Suppressor macrophage treated with lipopolysaccharide for 1 hour (primary cell): ENCODE results near the gene CAPN11.
"Not testable (repeated sequence)": the region's sequence is repeated elsewhere in the genome, so short reads cannot be mapped to it uniquely, and the experiment has no call there.

Experiments
- DNase-seq, 3 donors: peaks; one replicate each; pipeline ENCODE4 v3.0.0-alpha.2; 2020 to 2022

The CAPN11 gene

DNA sequence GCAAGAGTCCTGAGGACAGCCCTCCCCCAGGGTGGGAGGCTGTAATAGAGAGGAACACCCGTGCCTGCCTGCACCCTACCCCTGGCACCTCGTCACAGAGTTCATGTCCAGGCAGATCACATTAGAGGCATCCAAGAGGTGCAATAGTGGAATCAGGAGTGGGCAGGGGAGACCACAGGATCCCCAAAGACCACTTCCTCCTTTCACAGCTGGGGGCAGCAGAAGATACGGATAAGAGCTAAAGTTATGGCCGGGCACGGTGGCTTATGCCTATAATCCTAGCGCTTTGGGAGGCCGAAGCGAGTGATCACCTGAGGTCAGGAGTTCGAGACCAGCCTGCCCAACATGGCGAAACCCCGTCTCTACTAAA lies 1.5 kb upstream of the CAPN11 start:
- no peak for DNase-seq

DNA sequence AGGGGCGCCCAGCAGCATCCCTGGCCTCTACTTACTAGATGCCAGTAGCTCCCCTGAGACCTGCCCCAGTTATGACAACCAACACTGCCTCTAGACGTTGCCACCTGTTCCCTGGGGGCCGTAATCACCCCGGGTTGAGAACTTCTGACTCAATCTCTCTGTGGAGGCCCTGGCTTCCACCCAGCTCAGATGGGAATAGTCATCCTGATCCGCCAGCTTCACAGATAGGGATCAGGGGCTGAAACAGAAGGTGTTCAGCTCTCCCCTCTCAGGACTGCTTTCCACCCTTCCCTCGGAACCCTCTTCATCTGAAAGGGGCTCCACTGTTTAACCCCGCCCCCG lies 3.3 kb downstream of the CAPN11 start:
- no peak for DNase-seq

DNA sequence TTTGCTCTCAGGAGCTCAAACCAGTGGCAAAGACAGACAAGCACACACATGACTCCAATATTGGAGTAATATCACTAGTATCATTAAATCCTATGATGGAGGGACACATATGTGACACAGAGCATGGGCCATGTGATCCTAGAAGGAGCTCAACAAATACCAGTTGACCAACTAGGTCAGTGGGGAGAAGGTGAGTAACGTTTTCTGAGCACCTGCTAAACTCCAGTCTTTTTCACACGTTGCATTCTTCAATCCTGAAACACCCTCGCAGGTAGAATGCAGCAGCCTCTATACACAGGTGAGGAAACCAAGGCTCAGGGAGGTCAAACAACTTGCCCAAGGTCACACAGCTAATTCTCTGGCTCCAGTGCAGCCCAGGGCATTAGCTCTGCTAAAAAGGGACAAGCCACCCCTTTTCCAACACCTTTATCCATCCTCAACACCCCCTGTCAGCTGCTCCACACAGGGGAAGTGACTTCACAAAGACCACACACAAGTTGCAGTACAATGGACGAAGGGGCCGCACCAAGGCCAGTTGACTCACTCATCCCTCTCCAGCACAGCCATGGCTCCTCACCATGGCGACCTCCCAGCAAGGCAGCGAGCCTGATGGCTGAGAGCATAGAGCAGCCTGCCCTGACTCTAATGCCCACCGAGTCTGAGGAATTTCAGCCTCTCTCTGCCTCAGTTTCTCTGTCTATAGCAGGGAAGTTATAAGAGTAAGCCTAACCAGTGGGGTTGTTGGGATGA lies 4.4 kb downstream of the CAPN11 start:
- DNase-seq: no peak

DNA sequence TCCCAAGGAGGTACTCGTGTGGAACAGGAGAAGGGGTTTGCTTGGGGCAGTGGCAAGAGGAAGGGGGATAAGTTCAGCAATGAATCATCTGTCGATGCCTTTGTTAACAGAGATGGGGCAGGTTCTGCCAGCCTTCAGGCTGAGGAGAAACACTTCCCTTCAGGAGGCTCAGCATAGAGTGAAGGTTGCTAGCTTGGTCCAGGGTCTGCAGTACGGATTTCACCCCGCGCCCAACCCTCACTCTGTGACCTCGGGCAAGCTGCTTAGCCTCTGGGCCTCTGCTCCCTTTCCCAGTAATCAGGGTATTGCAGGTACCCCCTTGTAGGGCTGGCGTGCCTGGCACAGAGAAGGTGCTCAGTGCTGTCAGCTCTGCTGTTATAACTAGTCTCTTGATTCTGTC lies 7.5 kb downstream of the CAPN11 start:
- DNase-seq: no peak

DNA sequence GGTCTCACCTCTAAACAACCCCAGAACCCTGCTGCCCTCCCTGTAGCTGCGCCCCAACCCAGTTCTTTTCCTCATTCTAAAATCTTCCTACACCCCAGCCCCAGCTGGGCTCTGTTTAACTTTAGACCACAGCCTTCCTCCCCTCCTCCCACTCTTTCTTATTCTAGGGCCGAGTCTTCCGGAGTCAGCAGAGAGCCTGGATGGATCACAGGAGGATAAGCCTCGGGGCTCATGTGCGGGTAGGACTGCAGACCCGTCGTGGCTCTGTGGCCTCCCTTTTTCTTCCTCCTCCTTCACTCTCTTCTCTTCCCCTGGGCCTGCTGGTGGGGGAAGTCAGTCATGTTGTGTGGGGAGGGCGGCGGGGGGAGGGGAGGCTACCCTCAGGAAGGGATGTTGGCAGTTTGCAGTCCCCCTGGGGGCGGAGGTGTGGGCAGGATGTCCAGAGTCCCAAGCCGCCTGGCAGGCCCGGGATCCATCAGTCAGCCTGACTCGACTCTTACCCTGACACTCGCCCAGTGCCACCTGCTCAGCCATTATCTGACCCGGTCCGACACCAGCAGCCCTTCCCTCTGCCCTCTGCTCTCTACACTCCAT lies 8.1 kb downstream of the CAPN11 start:
- DNase-seq: peak; percentile 25 to 38 (median 28)

DNA sequence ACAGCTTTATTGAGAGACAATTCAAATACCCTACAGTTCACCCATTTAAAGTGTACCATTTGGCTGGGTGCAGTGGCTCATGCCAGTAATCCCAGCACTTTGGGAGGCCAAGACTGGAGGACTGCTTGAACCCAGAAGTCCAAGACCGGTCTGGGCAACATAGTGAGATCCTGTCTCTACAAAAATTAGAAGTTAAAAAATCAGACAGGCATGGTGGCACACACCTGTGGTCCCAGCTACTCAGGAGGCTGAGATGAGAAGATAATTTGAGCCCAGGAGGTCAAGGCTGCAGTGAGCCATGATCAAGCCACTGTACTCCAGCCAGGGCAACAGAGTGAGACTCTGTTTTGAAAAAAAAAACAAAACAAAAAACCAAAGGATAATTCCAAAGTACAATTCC lies 8.9 kb downstream of the CAPN11 start:
- no peak for DNase-seq

DNA sequence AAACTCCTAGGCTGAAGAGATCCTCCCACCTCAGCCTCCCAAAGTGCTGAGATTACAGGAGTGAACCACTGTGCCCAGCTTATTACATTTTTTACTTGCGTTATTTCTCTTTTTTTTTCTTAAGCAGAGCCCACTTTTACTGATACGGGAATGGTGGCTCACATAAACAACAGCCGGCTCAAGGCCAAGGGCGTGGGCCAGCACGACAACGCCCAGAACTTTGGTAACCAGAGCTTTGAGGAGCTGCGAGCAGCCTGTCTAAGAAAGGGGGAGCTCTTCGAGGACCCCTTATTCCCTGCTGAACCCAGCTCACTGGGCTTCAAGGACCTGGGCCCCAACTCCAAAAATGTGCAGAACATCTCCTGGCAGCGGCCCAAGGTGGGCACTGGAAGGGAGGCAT lies 10.5 kb downstream of the CAPN11 start:
- no peak for DNase-seq

DNA sequence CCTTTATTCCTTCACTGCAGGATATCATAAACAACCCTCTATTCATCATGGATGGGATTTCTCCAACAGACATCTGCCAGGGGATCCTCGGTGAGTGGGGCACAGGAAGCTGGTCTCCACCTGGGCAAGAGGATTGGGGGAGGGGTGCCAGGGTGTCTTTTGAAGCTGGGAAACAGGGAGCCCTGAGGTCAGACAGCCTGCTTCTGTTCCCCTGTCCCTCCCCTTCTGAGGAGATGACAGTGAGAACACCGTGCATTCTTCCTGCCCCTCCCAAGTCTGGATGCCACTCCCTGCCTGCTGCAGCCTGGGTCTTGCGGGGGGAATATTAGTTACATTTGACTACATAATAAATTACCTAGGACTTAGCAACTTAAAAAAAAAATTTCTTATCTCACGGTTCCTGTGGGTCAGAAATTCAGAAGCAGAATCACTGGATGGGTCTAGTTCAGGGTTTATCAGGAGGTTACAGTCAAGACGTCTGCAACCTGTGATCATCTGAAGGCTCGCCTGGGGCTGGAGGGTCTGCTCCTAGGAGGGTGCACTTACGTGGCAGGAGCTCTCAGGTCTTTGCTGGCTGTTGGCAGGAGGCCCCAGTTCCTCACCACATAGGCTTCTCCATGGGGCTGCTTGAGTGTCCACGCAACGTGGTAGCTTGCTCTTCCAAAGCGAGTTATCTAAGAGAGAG lies 11.4 kb downstream of the CAPN11 start:
- no peak for DNase-seq

DNA sequence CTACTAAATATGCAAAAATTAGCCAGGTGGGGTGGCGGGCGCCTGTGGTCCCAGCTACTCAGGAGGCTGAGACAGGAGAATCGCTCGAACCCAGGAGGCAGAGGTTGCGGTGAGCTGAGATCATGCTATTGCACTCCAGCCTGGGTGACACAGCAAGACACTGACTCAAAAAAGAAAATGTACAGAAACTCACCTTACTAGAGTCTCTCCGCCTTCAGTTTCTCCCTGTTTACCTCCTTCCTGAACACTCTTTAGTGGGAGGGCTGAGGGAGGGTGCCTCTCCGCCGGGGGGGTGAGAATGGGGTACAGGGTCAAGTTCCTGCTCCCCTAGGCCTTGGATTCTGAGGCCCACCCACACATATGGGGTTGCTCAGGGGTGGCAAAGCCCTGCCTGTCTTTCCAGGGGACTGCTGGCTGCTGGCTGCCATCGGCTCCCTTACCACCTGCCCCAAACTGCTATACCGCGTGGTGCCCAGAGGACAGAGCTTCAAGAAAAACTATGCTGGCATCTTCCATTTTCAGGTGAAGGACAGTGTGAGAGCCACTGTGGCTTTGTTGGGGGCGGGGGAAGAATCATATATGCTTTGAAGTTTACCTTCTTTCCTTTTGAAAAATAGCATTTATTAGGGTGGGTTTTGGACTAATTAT lies 13.4 kb downstream of the CAPN11 start:
- peak in 2 of 3 donors; percentile 19 to 36 for DNase-seq

DNA sequence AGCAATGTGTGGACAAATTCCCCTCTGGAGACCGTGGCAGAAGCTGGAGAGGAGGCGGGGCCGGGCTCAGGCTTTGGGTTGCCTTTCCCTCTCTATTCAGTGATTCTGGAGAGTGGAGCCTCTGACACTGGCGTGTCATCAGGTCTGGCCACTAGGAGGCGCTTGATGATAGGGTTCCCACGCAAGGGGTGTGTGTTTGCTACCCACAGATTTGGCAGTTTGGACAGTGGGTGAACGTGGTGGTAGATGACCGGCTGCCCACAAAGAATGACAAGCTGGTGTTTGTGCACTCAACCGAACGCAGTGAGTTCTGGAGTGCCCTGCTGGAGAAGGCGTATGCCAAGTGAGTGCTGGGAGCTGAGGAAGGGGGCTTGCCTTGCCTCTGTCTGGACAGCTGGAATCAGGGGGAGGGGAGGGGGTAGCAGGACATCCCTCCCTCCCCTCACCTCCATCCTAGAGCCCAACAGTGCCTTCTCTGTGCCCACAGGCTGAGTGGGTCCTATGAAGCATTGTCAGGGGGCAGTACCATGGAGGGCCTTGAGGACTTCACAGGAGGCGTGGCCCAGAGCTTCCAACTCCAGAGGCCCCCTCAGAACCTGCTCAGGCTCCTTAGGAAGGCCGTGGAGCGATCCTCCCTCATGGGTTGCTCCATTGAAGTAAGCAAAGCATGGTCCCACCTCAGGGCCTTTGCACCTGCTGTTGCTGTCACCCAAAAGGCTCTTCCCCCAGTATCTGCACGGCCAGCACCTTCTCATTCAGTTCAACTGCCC lies 14.3 kb downstream of the CAPN11 start:
- peak; percentile 96 for DNase-seq

DNA sequence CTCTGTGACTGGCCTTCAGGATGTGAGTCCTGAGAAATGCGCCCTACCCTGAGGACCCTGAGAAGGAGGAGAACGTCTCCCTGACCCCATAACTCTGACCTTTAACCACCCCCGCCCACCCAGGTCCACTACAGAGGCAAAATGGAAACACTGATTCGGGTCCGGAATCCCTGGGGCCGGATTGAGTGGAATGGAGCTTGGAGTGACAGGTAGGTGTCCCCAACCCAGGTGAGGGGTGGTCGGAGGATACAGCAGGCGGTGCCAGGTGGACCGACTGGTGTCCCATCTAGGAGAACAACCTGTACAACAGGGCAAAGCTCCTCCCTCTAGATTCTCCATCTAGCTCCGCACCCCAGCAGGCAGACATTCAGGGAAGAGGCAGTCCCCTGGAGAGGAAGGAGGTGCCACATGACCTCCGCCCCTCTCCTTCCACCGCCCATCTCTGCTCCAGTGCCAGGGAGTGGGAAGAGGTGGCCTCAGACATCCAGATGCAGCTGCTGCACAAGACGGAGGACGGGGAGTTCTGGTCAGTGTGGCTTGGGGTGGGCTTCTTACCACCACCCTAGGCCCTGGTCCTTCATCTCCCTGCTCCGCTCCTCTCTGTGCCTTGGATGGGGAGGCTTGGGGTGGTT lies 17.6 kb downstream of the CAPN11 start:
- DNase-seq: peak; percentile 23 to 58 (median 38)

DNA sequence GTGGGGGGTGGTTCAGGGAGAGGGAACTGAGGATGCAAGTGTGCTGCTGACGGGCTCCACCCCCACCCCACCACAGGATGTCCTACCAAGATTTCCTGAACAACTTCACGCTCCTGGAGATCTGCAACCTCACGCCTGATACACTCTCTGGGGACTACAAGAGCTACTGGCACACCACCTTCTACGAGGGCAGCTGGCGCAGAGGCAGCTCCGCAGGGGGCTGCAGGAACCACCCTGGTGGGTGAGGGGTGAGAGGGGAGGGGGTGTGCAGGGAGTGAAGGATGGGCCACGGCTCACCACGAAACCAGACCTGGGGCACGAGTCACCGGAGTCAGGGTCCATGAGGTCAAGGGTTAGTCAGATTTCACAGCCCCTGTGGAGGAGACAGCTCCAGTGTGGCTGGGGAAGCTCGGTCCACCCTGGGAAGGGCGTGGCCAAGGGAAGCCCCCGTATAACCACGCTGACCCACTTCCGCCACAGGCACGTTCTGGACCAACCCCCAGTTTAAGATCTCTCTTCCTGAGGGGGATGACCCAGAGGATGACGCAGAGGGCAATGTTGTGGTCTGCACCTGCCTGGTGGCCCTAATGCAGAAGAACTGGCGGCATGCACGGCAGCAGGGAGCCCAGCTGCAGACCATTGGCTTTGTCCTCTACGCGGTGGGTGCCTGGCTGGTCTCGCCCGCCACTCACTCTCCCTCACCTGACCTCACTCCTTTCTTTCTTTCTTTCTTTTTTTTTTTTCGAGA lies 18.3 kb downstream of the CAPN11 start:
- peak; percentile 47 to 50 (median 48) for DNase-seq

DNA sequence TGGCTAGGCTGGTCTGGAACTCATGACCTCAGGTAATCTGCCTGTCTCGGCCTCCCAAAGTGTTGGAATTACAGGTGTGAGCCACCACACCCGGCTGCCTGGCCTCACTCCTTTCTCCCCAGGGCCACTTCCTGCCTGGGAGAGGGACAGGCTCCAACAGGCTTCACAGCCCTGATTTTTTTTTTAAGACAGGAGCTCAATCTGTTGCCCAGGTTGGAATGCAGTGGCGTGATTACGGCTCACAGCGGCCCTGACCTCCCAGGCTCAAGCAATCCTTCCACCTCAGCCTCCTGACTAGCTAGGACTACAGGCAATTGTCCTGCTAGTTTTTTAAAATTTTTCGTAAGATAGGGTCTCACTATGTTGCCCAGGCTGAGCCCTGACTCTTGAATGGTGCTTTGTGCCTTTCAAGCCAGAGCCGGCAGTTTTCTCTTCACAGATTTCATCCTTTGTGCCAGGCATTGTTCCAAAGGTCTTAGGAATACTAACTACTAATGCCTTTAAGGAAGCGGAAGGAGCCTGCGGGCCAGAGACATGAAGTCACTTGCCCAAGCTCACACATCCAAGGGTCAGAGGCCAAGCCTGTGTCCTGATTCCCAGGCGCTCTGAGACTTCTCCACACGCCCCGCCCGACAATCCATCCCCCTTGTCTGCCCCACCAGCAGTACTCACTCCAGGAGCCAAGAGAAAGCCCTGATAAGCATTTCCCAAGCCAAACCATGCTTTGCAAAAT lies 19.2 kb downstream of the CAPN11 start:
- no peak for DNase-seq

DNA sequence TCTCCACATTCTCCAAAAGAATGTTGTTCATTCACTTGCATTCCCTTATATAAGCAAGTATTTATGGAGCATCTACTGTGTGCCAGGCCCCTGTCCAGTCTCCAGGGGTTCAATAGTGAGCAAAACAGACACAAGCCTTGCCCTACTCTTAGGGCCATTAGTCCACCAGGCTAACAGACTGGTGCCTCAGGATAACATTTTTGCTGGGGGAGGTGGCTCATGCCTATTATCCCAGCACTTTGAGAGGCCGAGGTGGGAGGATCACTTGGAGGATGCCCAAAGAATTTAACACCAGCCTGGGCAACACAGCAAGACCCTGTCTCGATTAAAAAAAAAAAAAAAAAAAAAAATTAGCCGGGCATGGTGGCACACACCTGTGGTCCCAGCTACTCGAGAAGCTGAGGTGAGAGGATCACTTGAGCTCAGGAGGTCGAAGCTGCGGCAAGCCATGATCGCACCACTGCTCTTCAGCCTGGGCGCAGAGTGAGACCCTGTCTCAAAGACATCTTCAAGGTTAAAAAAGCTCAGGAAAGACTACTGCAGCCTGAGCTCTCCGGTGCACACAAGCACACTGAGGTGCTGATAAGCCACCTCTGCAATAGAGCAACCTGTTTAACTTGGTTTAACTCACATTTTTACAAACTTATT lies 19.9 kb downstream of the CAPN11 start:
- no peak for DNase-seq

DNA sequence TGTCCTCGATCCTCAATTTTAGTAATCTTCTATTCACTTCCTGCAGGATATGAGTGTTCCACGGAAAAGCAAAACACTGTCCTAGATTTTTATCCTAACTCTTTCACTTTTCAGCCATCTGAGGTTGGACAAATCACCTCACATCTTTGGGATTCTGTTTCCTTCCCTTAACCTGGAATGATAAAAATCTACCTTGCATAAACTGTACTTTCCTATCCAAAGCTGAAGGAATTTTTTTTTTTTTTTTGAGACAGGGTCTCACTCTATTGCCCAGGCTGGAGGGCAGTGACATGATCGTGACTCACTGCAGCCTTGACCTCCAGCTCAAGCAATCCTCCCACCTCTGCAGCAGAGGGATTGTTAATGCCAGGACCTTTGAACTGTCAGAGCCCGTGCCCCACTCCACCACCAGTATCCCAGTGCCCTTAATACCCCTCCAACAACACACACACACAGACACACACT lies 20.5 kb downstream of the CAPN11 start:
- DNase-seq: no peak

DNA sequence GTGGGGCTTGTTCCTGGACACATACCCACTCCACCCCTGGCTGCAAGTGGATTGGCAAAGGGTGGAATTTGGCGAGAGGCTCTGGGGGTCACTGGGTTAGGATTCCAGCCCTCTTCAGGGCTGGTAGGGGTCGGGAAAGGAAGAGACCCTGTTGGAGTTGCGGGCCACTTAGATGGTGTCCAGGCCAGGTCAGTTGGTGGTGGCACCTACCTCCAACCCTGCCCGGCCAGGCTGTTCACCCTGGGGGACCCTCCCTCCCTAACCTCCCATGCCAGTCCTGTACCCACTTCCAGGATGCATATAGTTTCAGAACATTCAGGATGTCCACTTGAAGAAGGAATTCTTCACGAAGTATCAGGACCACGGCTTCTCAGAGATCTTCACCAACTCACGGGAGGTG lies 21.0 kb downstream of the CAPN11 start:
- no peak for DNase-seq

DNA sequence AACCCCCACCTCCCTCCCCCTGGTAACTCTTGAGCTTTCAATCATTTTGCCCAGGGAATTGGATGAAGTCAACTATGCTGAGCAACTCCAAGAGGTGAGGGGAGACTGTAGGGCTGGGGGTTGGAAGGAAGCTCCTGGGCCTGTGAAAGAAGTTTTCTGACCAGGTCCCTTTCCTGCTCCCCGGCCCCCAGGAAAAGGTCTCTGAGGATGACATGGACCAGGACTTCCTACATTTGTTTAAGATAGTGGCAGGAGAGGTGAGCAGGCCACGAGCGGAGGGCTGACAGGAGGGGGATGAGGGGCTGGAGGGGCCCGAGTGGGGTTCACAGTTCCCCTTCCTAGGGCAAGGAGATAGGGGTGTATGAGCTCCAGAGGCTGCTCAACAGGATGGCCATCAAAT lies 21.8 kb downstream of the CAPN11 start:
- DNase-seq: no peak

DNA sequence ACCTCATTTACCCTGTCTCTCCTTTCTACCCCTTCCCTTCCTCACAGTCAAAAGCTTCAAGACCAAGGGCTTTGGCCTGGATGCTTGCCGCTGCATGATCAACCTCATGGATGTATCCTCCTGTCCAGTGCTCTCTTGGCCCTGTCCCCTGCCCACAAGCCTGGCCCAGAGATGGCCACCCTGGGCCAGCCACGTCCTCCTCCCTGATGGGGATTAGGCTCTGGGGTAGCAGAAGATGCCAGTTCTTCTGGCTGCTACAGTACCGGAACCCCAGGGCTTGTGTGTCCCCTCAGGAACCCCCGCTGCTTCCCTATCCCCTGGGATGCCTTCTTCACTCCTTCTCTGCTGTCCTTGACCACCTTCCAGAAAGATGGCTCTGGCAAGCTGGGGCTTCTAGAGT lies 22.3 kb downstream of the CAPN11 start:
- no peak for DNase-seq

DNA sequence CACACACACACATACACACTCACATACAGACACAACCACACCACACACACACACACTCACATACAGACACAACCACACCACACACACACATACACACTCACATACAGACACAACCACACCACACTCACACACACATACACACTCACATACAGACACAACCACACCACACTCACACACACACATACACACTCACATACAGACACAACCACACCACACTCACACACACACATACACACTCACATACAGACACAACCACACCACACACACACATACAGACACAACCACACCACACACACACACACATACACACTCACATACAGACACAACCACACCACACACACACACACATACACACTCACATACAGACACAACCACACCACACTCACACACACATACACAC lies 23.2 kb downstream of the CAPN11 start:
- not testable (repeated sequence) for DNase-seq

DNA sequence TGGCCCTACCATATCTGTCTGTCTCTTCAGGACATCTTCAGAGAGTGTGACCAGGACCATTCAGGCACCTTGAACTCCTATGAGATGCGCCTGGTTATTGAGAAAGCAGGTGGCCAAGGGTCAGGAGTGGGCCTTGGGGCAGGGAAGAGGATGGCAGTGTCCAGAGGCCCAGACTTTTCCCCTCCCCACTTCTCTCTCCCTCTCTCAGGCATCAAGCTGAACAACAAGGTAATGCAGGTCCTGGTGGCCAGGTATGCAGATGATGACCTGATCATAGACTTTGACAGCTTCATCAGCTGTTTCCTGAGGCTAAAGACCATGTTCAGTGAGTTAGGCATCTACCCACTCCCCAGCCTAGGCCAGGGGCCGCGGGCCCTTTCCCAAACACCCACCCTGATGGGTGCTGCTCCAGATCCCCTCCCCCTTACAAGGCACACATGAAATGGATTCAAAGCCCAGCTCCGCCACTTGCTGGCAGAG lies 24.3 kb downstream of the CAPN11 start:
- DNase-seq: no peak
